GM19372 (cell line): ENCODE measurements around the gene ZNF121.
"Not testable (repeated sequence)": the region's sequence is repeated elsewhere in the genome, so short reads cannot be mapped to it uniquely, and the experiment has no call there.

Experiments
- ATAC-seq: cut with Tn5 transposase; IDR thresholded peaks from one replicate; pipeline ENCODE4 v1.9.1; 2021; ENCODE audit warnings: mild to moderate bottlenecking, low read depth, moderate library complexity; ENCODE audit not compliant: unreplicated experiment

ZNF121 gene

GRCh38 chr19:9539201-9539600 lies 45.1 kb downstream of the ZNF121 start:
- ATAC-seq = not testable (repeated sequence)

GRCh38 chr19:9538183-9539058 lies 45.9 kb downstream of the ZNF121 start, which contains the start of gene ZNF426:
Gene ZNF426 (minus strand): TSS chr19:9538645. CDS start chr19:9536232, 2,413 bp downstream.
- no peak for ATAC-seq

DNA sequence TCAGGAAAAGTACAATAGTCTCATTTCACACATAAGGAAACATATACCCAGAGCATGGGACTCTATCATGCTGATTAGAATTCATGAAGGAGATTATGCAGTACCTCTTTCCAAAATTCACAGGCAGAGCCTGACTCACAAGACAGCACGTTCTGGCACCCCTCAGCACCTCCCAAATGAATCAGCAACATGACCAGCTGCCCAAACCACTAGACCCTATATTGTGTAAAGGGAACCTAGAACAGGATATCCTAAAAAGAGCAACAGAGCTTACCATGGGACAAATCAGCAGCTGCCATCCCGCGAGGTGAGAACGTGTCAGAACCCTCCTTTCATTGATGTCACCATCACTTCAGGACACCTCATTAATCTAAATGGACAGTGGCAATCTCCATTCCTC lies 48.4 kb downstream of the ZNF121 start:
- ATAC-seq = no peak

DNA sequence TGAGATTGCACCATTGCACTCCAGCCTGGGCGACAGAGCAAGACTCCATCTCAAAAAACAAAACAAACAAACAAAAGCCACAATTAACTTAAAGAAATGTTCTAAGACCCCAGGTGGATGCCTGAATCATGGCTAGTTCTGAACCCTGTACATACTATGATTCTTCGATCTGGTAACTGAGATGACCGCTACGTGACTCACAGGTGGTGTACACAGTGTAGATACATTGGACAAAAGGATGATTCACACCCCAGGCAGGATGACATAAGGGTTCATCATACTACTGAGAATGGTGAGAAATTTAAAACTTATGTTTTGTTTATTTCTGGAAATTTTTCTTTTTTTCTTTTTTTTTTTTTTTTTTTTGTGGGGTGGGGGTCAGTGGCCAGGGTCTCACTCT lies 52.4 kb downstream of the ZNF121 start:
- ATAC-seq = no peak

DNA sequence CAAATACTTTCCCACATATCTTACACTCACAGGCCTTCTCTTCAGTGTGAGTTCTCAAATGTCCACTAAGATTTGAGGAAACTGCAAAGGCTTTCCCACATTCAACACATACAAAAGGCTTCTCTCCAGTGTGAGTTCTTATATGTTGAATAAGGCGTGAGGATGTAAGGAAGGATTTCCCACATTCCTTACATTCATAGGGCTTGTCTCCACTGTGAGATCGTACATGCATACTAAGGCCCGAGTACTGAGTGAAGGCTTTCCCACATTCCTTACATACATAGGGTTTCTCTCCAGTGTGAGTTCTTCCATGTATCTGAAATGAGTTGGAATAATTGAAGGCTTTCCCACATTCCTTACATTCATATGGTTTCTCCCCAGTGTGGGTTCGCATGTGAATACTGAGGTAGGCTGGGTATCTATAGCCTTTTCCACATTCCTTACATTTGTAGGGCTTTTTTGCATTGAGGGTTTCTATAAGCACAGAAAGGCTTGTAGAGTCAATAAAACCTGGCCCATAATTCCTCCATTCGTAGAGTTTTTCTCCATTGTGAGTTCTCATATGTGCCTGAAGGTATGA lies 55.5 kb downstream of the ZNF121 start:
- ATAC-seq = no peak

GRCh38 chr19:9523885-9524474 lies 60.3 kb downstream of the ZNF121 start:
- no peak for ATAC-seq
